ENCODE measurements around the gene PAF1. TPM values are rescaled to one million over a fixed set of nuclear protein-coding genes. Genes with fewer than 3 reads are reported as not detected.

The PAF1 gene
- total and polyA plus RNA-seq, 2 donors (not counting 3 experiments of a cell fraction or from before 2014, with no cell fraction given) = 55.1 to 90.8 TPM

DNA sequence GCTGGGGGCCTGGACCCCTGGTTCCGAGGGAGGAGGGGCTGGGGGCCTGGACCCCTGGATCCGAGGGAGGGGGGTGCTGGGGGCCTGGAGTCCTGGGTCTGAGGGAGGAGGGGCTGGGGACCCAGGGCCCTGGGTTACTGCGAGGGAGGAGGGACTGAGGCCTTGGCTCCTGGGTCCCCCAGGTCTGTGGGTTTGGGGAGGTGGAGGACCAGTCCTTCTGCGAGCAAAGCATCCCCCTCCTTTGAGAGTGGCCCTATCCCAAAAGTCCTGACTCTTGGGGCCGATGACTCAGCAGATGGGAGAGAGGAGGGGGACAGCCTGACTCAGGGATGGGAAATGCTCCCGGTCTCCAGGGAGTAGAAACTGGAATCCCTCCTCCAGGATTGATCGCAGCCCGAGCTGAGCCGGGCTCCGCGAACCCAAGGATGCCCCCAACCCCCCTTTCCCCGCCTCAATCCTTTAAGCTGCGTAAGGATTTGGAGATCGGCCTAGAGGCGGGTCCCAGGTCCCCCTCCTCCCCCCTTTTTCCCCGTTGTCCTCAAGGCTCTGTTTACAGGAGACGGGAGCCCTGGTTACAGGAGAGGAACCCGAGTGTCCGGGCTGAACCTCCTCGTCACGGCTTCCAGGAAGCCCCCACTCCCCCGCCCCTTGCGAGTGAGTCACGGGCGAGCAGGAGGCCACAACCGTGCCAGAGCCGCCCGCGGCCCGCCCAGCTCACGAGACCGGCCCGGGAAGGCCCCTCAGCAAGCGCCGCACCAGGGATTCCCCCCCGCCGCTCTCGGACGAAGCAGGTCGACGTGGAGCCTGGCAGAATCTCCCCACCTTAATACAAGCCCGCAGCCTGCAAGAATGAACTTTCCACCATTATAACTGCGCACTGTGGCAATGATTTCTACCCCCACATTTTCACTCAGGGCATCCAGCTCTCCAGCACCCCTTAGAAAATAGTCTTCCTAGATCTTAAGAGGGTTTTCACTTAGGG lies 12.7 kb upstream of the PAF1 start:
- Histone ChIP-seq H3K9ac (replicated peaks; ENCODE audit: extremely low read depth, insufficient read depth, low read length) (peak overlapping the region; percentile 92), H2AFZ (ENCODE audit: low read depth, low read length) (no peak overlapping the region), H3K36me3 (ENCODE audit: control insufficient read depth in 2 of 2, extremely low read depth in 1 of 2, insufficient read depth in 2 of 2, low read length in 2 of 2) (peaks cover 0 to 2% of the 10 kb centered on the region in 2 experiments), H3K9me3 (replicated peaks; ENCODE audit: control insufficient read depth, insufficient read depth, low read length) (no peaks in the 10 kb centered on the region), H3K27ac (ENCODE audit: insufficient read depth, low read depth, low read length) (peak overlapping the region; percentile 89), H3K27me3 (ENCODE audit: control insufficient read depth in 2 of 2, insufficient read depth in 2 of 2, low read length in 2 of 2) (no peaks in the 10 kb centered on the region), H3K9me1 (replicated peaks; ENCODE audit: control insufficient read depth, extremely low read depth, insufficient read depth, low read length) (no peaks in the 10 kb centered on the region), H3K4me2 (ENCODE audit: insufficient read depth, low read length) (peak overlapping the region; percentile 57), H3K4me3 (replicated peaks in 1 of 3; ENCODE audit: insufficient read depth in 1 of 3, low read depth in 1 of 3, low read length in 3 of 3) (peak overlapping the region in 1 of 3 experiments; percentile 34), H4K20me1 (replicated peaks; ENCODE audit: control insufficient read depth, extremely low read depth, insufficient read depth, low read length) (no peaks in the 10 kb centered on the region), H3K4me1 (ENCODE audit: control insufficient read depth, extremely low read depth, insufficient read depth, low read length) (peaks cover 31% of the 10 kb centered on the region), H3K79me2 (ENCODE audit: control insufficient read depth, insufficient read depth, low read length) (peaks cover 19% of the 10 kb centered on the region)
- TF ChIP-seq EZH2 (IDR thresholded peaks at IDR 0.05; ENCODE audit: borderline replicate concordance, low read depth, low read length, severe bottlenecking) (no peak), GATA2 (IDR thresholded peaks at IDR 0.05; ENCODE audit: insufficient read depth, insufficient read length, low read depth, low read length) (no peak), JUN (IDR thresholded peaks at IDR 0.05; ENCODE audit: borderline replicate concordance, insufficient read depth, insufficient read length, low read depth) (peak; percentile 59), MYC (IDR thresholded peaks at IDR 0.05; ENCODE audit: low read depth, low read length) (no peak), POLR2AphosphoS5 (IDR thresholded peaks at IDR 0.05; ENCODE audit: insufficient read depth, low read depth, low read length) (peak; percentile 92), POLR2A (IDR thresholded peaks at IDR 0.05; ENCODE audit: low read depth, low read length) (peak; percentile 15), FOS (IDR thresholded peaks at IDR 0.05; ENCODE audit: borderline replicate concordance, insufficient read depth, low read length) (peak; percentile 91)
- TF ChIP-seq, protein P1, sequence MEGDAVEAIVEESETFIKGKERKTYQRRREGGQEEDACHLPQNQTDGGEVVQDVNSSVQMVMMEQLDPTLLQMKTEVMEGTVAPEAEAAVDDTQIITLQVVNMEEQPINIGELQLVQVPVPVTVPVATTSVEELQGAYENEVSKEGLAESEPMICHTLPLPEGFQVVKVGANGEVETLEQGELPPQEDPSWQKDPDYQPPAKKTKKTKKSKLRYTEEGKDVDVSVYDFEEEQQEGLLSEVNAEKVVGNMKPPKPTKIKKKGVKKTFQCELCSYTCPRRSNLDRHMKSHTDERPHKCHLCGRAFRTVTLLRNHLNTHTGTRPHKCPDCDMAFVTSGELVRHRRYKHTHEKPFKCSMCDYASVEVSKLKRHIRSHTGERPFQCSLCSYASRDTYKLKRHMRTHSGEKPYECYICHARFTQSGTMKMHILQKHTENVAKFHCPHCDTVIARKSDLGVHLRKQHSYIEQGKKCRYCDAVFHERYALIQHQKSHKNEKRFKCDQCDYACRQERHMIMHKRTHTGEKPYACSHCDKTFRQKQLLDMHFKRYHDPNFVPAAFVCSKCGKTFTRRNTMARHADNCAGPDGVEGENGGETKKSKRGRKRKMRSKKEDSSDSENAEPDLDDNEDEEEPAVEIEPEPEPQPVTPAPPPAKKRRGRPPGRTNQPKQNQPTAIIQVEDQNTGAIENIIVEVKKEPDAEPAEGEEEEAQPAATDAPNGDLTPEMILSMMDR (IDR thresholded peaks at IDR 0.05; ENCODE audit: extremely low read depth in 1 of 2, insufficient read depth in 1 of 2, low read depth in 1 of 2, low read length in 2 of 2) = no peak
- TF ChIP-seq, protein P2, sequence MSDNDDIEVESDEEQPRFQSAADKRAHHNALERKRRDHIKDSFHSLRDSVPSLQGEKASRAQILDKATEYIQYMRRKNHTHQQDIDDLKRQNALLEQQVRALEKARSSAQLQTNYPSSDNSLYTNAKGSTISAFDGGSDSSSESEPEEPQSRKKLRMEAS (IDR thresholded peaks at IDR 0.05; ENCODE audit: insufficient read depth, insufficient read length) = no peak
- intact Hi-C loops (cut with micrococcal nuclease) (no loop called here), dilution Hi-C loops (cut with MboI; ENCODE audit: extremely low pct_ligation_motif_present, low sequenced_read_pairs) (no loop called here)
- FAIRE-seq = peak; percentile 94
- ChIA-PET POLR2A (interaction anchor here (0.8 to 1.5 kb wide), 2 partner anchors 13 to 32 kb away, joined by 3 to 9 read pairs; partner anchors contain the start of genes MED29, PAF1 and RPS16), CTCF (interaction anchor here (1.0 to 1.8 kb wide), 4 partner anchors 8 to 282 kb away, joined by 3 to 7 read pairs (median 4); partner anchors contain the start of genes MED29 and PAF1)
- BruUV-seq (replicated peaks) = TSS peak; percentile 82
- peak; percentile 100 for DNase-seq (ENCODE audit: low read depth, low spot score)

Data from endothelial cell of umbilical vein (primary cell).